Measurements from ENCODE around the gene CFAP92.
A peak's percentile ranks its signal among the peaks of the same experiment; 100 is the strongest.

Gene CFAP92, protein sequence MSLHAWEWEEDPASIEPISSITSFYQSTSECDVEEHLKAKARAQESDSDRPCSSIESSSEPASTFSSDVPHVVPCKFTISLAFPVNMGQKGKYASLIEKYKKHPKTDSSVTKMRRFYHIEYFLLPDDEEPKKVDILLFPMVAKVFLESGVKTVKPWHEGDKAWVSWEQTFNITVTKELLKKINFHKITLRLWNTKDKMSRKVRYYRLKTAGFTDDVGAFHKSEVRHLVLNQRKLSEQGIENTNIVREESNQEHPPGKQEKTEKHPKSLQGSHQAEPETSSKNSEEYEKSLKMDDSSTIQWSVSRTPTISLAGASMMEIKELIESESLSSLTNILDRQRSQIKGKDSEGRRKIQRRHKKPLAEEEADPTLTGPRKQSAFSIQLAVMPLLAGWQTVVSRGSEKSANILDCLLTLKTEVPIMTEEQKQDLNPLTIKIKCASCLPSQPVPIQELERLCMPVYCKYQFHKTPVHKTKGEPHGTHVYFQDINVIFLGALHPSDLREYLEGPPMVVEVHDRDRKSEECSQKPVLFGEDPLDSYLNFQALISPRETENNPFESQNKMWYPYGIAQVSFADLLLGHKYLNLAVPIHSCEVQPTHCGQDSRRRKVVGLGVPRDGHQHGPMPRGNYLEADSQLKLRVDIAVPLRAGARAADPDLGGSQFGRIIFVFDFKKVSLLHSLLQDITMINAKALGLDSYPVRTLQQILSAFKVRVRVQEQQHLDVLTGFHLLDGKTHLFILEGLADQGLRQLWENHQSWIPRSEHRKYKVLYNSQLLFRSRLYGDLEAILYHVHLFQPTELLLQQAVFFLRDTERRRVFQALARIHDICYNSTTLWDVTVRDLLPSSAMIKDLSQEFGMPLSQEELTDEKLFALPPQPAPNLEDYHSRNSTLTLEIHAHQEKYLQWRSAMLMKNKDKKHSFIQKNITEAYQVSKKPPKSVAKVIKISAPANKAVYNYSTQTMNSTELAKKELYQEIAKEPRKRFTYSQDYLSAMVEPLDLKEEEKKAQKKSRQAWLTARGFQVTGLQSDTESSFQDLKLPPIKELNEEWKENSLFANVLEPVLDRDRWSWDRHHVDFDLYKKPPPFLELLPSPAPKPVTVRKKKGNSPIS

DNA sequence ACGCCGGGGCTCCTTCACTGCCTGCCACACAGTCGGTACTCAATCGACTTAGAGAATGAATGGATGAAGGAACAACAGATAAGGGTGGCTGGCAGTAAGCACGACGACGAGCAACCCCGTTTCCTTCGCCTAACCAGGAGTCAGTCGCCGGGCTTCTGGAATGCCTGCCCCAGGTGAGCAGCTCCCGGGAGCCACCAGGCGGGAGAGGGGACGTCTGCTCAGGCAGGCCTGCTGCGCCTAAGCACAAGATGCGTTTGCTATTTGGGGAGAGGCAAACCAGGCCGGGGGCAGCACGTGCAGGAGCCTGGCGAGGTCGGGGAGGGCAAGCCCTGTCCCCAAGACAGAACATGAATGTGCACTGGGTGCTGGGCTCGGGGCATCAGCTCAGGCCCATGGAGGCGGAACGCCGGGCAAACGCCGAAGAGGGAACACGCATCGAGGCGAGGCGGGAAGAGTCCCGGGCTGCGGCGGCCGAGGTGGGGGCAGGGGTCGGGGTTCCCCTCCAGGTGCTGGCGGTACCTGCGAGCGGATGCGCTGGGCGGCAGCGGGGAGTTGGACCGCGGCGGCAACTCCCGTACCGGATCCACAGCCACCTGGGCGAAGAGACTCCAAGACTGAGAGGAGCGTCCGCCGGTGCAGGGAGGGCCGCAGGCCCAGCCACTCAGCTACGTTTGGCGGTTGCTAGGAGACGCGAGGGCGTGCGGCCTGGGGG lies at the start of gene CFAP92:
CFAP92 (minus strand) TSS at position 616 of the 712 bp plus-strand sequence. CDS start 772 bp downstream, outside the sequence.
- peak; percentile 61 to 85 (median 70) for DNase-seq

DNA sequence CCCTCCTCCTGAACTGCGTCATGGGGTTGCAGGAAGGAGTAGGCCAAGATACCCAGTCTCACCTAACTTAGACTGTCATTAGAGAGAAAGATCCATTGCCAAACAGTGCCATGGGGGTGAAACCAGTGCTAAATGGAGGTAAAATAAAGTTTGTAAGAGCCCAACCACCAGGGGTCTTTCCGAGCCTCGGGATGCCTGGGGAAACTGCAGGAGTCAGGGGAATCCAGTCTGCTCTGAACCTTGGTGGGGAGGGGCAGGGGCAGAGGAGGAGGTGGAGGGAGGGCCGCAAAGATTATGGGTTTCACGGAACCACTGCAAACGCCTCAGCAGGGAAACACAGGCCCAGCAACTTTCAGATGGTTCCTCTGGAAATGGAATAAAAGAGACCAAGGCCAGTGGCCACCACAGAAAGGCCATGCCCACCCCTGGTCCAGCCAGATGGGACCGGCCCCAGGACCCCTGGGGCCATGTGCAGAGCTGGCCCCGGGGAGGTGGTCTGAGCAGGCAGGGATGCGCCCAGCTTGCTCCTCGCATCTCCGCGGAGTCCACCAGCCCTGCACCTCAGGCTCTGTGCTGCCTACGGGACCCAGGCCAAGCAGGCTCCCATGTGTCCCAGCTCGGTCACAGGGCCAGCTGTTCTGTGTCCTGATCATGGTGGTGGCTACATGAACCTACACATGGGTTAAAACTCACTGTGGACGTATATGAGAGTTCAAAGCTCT lies 46.9 kb upstream of the CFAP92 start:
- DNase-seq: no peak

DNA sequence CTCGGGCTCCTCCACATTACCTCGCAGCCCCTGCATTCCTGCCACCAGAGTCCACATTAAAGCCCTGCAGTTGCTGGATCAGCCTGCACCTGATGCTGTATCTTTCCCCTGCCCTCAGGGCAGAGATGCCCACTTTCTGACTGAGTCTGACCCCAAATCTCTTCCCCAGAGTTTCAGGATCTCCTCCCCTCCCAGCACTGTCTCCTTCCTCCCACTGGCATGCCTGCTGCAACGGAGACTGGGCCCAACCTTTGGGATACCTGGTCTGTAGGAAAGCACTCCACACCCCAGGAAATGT lies 46.1 kb upstream of the CFAP92 start:
- DNase-seq: no peak

DNA sequence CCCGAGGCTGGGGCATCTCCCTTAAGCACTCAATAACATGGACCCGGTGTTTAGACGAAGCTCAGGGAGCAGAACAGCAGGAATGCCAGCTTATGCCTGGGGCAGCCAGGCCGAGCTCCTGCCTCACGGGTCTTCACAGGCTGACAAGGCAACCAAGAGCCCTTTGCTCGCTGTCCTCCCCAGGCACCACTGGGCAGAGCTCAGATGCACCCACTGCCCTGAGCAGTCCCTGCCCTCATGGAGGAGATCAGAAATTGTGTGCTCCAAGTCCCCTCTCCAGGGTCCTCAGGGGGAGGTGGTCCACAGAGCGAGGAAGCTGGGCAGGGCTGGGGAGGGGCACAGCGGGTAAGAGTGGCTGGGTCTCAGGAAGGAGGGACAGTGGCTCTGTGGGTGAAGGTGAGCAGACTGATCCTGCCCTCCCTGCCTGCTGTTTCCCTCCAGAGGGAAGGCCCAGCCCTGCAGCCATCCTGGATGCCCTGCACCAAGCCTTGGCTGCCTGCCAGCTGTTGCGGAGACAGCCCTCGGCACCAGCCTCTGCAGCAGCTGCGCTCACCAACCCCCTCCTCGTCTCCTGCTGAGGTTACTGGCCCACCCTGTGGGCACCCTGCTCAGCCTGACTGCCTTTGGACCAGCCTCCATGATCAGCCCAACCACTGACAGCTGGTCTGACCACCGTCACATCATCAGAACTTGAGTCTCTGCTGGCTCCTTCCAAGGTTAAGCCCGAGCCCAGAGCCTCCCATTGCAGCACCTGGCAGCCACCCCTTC lies 45.6 kb upstream of the CFAP92 start:
- DNase-seq: peak in 1 of 4 experiments; percentile 12

DNA sequence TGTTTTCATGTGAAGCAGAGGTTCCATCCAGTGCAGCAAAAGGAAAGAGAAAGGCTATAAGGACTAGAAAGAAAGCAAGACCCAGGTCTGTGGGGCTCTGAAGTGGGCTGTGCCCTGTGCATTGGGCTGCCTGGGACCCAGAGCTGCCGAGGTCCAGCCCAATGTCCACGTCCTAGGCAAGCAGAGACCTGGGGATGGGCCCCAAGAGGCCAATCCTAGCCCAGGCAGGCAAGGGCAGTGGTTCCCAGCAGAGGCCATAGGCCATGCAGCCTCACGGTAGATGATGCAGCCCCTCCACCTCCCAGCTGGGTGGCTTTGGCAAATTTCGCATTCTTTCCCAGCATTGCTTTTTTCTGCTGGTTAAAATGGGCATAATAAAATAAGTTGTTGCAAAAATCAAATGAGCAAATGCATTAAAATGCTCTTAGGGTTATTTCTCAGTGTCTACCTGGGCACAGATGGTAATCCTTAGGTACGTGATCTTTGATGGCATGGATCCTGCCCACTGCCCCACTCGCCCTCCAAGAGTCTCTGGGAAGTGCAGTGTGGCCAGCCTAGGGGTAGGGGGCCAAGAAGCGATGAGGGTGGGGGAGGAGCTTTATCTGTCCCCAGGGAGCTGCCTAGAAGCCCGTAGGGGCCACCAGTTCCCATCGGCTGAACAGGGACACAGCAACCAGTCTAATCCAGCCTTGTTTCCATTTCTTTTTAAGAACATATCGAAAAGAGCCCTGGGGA lies 44.4 kb upstream of the CFAP92 start:
- DNase-seq: no peak

DNA sequence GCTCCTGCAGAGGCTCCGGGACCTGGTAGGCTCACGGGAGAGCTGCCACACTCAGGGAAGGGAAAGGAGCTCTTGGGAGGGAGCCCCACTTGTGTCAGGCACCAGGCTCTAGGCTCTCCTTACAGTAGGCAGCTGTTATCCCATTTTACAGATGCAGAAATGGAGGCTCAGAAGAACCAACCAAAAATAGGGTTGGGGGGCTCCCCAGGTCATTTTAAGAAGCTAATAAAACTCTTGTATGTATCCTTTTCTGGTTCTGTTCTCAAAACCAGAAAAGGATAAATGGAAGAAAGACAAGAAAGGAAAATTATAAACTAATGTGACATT lies 43.2 kb upstream of the CFAP92 start:
- no peak for DNase-seq

DNA sequence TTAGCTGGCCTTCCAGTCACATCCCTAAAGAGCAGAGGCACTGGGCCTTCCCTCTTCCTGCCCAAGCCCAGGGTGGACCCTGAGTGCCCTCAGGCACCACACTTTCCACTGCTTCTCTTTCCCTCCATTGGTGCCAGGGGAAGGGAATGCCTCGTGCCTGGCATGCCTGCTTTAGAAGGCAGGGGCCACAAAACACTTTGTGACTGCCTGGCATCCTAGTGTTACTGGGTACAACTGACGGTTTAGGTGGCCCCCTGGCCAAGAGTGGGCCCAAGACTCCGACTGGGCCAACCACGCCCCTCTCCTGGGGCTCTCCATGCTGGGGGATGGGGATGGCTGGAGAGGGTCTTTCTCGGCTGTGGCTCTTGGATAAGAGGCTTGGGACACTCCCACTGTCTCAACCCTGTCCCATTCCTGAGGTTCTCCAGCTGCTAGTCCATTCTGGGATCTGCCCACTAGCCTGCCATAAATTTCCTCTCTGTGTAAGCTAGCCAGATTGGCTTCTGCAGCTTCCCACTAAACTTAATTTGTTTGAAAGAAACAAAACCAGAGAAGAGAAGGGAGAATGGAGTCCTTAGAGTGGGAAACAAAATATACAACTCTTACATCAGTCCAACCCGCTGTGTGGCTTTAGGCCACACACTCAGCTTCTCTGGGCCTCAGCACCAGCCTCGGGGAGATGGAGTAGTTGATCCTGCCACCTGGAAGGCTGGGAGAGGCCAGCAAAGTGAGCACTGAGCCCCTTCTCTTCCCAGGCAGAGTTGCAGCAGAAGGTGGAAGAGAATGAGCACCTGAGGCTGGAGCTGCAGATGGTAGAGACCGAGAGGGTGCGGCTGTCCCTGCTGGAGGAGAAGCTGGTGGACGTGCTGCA lies 42.6 kb upstream of the CFAP92 start:
- DNase-seq: no peak

DNA sequence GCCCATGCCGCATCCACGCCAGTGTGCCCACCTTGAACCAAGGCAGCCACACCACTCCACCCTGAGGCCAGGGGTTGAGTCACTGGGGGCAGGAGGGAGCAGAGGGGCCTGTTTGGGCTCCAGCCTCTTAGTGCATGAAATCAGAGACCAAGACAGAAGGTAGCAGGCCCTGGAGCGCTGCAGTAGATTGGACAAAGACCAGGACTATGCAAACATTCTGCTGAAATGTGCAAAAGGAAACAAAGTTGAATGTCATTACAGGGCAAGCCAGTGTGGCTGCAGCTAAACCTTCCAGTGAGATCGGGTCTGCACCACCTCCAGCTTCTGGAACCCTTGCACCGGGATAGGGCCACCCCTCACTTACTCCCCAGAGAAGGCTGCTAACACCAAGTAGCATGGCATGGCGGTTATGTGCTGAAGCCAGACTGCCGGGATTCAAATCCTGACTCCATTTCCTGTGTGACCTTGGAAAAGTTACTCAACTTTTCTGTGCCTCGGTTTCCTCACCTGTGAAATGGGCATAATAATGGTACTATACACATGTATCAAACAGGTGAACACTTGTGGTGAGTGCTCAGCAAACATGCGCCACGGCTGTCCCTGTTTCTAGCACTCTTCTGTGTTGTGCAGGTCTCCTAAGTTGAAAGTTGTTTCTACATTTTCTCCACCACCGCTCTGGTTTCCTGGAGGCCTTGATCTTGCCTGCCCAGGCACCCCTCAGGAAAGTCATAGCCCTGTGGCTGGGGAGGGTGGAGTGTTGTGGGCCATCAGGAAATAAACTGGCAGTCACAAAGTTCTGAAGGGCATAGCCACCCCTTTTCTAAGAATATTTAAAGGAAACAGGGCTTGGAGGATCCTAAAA lies 41.7 kb upstream of the CFAP92 start:
- no peak for DNase-seq

DNA sequence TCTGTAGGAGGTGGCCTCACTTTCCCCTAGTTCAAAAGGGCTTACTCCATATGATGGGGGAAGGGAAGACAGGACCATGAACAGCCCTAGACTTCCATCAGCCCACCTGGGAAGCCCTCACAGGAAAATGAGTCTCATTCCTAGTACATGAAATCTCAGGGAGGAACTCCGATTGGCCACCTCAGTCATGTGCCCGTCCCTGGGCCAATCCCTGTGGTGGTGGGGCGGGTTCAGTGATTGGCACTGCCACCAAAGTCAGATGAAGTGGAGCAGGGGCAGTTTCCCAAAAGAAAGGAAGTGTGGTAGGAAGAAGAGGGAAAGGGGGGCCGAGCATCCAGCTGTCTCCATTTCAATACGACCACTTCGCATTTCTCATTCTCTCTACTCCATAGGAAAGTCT lies 40.8 kb upstream of the CFAP92 start:
- DNase-seq: no peak

DNA sequence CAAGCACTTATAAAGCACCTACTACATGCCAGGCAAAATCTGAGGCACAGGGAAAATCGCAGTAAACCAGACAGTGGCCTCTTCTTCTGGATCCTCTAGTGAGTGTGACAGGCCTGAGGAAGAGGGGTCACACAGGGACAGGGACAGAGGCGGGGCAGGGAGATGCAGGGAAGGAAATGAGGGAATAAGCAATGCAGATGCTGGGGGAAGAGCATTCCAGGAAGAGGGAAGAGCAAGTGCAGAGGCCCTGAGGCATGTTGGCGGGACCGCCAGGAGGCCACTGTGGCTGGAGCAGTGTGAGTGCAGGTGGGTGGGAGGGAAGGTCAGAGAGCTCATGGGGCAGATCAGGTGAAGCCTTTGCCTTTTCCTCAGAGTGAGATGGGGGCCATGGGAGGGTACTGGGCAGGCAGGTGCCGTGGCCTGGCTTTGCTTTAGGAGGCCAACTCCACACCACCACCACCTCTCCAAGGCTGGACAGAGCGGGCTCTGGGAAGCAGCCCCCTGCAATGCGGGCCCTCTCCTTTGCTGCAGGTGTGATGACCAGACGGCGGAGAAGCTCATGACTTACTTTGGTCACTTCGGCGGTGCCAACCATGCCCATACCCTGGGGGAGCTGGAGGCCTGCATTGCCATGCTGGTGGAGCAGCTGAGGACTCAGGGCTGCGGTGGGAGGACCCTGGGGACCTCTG lies 39.9 kb upstream of the CFAP92 start:
- DNase-seq: no peak

DNA sequence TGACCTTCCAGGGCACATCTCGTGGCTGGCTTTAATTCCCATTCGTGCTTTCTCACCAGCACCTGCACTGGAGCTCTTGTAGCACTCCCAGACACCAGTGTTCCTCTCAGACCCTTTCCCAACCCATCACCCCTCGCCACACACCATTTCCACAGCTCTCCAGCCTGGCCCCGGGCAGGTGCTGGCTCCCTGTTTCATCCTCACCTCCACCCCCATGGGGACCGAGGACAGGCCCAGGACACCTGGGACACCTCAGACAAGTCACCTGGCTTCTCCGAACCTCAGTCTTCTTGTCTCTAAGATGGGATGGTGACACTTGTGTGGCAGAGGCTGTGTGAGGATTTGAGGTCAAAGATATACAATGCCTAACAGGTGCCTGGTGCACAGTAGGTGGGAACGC lies 39.3 kb upstream of the CFAP92 start:
- no peak for DNase-seq

DNA sequence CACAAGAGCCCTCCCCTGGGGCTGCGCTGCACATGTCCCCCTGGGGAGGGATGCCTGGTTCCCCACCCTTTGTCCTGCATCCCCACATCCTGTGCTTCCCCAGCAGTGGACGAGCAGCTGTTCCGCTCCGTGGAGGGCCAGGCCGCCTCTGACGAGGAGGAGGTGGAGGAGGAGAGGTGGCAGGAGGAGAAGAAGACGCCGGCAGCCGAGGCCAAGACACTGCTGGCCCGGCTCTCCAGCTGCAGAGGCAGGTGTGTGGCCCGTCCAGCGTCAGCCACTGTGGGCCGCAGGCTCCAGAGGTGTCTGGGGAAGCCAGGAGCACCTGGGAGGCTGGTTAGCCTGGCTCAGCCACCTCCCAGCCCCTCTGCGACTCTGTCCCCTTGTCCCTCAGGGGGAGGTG lies 38.8 kb upstream of the CFAP92 start:
- DNase-seq: no peak

DNA sequence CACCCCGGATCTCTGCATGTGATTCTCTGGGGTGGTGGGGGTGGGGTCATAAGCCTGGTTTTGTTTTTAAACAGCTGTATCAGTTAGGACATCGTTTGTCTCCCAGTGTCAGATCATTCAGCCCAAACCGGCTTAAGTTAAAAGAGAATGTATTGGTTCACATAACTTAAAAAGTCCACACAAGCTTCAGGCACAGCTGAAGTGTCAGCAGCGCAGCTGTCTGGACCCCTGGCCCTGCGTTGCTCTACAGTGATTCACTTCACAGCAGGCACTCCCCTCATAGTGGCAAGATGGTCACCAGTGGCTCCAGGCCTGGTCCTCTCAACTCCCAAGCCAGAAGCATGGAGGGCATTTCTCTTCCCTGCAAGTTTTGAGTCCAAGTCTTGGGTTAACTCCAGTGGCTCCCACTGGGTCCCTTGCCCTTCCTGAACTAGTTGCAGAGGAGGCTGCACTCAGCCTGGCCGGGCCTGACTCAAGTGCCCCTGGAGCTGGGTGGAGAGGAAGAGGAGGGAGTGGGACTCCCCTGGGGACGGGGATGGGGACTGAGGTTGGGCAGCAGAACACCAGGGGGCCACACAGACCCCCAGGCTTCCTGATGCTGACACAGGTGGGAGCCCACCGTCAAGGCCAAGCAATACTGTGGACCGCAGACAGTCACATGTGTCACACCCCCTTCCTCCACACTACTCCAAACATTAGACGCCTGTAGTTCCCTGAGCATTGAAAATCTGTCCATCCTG lies 37.8 kb upstream of the CFAP92 start:
- DNase-seq: no peak

DNA sequence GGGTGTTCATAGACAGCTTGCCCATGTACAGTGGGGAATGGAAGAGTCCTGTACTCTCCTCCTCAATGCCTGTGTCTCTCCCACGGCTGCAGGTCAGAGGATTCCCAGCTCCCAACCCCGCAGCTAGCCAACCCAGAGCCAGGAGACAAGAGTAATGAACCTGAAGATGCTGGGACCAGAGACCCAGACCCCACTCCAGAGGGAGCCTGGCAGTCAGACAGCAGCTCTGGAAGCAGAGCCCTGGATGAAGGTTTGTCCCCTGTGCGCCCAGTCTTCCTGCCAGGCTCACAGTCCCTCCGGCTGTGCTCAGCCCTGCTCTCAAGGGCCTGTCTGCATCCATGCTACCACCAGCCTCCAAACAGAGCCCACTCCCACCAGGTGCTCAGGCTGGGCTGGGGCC lies 36.7 kb upstream of the CFAP92 start:
- DNase-seq: no peak

DNA sequence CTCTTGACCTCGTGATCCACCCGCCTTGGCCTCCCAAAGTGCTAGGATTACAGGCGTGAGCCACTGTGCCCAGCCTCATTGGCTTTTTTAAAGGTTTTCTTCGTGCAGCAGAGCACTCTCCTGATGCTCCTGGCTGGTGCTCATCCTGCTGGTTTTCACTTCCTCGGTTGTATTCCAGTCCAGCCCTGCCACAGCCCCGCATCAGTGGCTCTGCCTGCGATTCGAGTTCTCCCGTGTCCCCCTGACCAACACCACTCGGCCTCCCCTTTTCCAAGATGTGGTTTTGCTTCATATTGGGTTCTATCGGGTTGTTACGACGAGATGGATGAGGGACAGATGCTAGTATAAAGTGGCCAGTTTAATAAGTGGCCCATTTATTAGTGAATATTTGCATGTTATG lies 35.0 kb upstream of the CFAP92 start:
- DNase-seq: no peak

DNA sequence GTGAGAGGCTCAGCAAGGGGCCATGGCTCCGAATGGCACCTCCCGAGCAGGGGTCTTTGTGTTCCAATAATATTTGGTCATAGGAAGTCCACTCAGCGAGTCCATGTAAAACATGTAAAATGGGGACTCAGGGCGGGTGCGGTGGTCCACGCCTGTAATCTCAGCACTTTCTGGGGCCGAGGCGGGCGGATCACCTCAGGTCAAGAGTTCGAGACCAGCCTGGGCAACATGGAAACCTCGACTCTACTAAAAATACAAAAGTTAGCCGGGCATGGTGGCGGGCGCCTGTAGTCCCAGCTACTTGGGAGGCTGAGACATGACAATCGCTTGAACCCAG lies 33.6 kb upstream of the CFAP92 start:
- no peak for DNase-seq

DNA sequence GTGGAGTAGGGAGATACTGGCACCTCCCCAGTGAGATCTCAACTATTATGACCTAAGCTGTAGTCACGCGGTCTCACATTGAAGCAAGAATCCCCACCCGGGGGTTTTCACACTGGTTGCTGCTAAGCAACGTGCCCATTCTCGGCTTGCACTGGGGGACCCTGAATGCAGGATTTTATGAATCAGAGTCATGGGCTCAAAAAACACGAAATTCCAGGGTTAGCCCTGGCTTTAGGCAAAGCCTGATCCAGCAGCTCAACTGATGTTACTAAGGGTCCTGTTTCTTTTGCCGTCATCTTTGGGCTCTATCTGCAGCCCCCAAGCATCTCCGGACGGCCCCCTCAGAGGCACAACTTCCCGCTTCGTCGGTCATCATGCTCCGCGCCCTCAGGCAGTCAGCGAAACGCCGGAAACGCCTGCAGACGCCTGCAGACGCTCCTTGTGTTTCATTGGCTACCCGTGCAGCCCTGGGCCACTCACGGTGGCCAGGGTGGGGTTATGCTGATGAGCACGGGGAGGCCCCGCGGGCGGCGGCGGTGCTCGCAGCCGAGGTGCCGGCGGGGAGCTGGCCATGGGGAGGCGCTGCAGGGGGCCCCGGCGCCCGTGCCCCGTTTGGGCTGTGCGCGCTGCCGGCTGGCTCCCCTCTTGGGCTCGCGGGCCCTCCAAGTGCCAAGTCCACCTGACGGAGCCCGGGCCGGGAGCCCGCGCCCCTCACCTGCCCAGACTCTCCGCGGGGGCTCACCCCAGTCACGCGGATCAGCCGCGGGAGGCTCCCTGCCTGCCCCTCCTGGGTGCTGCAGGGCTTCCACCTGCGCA lies 33.1 kb upstream of the CFAP92 start:
- DNase-seq: peak; percentile 66 to 89 (median 78)
